ENCODE results near the gene VPS26A. TPM values are rescaled to one million over a fixed set of nuclear protein-coding genes. Genes with fewer than 3 reads are reported as not detected.

Gene VPS26A
- total and polyA plus RNA-seq, 12 donors, result 15.6 to 65.2 (median 31.5) TPM

DNA sequence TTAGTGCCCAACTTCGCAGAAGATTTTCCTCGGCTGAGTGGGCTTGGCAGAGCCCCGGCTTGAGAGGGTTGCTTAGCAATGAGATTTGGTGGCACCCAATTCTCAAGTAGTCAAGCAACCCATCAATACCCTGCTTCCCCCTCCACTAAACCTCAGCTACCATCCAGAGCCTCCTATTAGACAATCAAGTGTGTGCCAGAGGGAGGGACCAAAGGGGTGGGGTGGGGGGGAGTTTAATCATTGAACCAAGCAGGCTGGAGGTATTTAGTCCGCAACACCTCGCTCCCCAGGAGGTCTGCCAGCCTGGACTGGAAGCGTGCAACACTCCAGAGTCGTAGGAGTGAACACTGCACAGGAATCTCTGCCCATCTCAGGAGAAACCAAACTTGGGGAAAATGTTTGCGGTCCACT lies 96.1 kb downstream of the VPS26A start, which contains the start of gene HKDC1:
Gene HKDC1 (plus strand): TSS at position 292 of the 411 bp plus-strand sequence. CDS start 104 bp downstream, at position 396.
- H3K27ac ChIP-seq, result no peak within 1 kb of the TSS
- intact Hi-C loops (cut with DNase I), result no loop called here
- WGBS, 4 donors, result 76 to 89% (median 80%) methylated on average over 8 of the region's 8 CpGs

DNA sequence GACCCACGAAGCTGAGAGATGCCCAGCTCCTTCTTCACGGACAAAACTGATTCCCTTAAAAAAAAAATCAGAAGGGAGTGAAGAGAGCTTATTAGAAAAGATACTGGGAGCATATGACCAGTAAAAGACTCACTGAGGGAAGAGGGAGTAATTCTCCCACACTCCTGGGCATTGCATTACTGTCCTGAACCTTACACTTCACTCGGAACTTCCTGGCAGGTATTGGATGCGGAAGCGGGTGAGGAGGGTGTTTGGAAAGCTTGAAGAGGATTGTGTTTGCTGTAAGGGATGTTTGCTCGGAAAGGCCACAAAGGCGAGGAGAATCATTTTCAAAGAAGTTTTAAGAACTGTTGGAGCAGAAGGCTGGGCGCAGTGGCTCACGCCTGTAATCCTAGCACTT lies 96.5 kb downstream of the VPS26A start:
- Histone ChIP-seq H3K36me3 (replicated peaks in 1 of 2) (no peaks in the 10 kb centered on the region), H3K9me3 (replicated peaks in 1 of 3) (no peaks in the 10 kb centered on the region), H3K4me3 (no peak overlapping the region), H3K4me1 (replicated peaks in 1 of 2) (peaks cover 0 to 4% of the 10 kb centered on the region in 2 donors), H3K27ac (no peak overlapping the region), H3K27me3 (peaks cover 9% of the 10 kb centered on the region)
- DNase-seq, result no peak
- TF ChIP-seq, protein P1, sequence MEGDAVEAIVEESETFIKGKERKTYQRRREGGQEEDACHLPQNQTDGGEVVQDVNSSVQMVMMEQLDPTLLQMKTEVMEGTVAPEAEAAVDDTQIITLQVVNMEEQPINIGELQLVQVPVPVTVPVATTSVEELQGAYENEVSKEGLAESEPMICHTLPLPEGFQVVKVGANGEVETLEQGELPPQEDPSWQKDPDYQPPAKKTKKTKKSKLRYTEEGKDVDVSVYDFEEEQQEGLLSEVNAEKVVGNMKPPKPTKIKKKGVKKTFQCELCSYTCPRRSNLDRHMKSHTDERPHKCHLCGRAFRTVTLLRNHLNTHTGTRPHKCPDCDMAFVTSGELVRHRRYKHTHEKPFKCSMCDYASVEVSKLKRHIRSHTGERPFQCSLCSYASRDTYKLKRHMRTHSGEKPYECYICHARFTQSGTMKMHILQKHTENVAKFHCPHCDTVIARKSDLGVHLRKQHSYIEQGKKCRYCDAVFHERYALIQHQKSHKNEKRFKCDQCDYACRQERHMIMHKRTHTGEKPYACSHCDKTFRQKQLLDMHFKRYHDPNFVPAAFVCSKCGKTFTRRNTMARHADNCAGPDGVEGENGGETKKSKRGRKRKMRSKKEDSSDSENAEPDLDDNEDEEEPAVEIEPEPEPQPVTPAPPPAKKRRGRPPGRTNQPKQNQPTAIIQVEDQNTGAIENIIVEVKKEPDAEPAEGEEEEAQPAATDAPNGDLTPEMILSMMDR (IDR thresholded peaks at IDR 0.05), result no peak
- TF ChIP-seq POLR2A (IDR thresholded peaks at IDR 0.05), result no peak
- intact Hi-C loops (cut with DNase I), result no loop called here
- WGBS, 4 donors, result 78 to 82% (median 79%) methylated on average over 9 of the region's 9 CpGs

More for the DNA sequence above, 96.1 kb downstream of the VPS26A start, which contains the start of gene HKDC1:
- DNase-seq, result no peak
- no peaks in the 10 kb centered on the region for H3K36me3 ChIP-seq (replicated peaks in 1 of 2)
- peaks cover 0 to 4% of the 10 kb centered on the region in 2 donors for H3K4me1 ChIP-seq (replicated peaks in 1 of 2)
- TF ChIP-seq, protein P1 (IDR thresholded peaks at IDR 0.05), result no peak
- TF ChIP-seq POLR2A (IDR thresholded peaks at IDR 0.05), result no peak
- peaks cover 9% of the 10 kb centered on the region for H3K27me3 ChIP-seq
- H3K4me3 ChIP-seq, result no peak within 1 kb of the TSS
- no peaks in the 10 kb centered on the region for H3K9me3 ChIP-seq (replicated peaks in 1 of 3)

Small RNA genes lying within 50 kb of the gene (small RNA-seq; reads per million reads assigned to genes)
- 0 reads per million in 2 donors for gene RF00017

Other genes starting within 250 kb of the VPS26A start
- gene DDX50, start 222.9 kb upstream of the VPS26A start, total RNA-seq, result 10 to 100 TPM; 14.2 to 45.3 (median 31.4) TPM
- gene DDX50, start 222.9 kb upstream of the VPS26A start, polyA plus RNA-seq, result 10 to 100 TPM; 13.3 to 44.4 (median 18.7) TPM
- 10 to 100 TPM; 18.0 to 86.8 (median 44.8) TPM for gene DDX21, start 168.0 kb upstream of the VPS26A start, total RNA-seq
- gene DDX21, start 168.0 kb upstream of the VPS26A start, polyA plus RNA-seq, result 10 to 100 TPM; 14.2 to 89.0 (median 15.4) TPM
- 10 to 100 TPM; 28.4 to 76.2 (median 42.7) TPM for gene KIFBP, start 135.4 kb upstream of the VPS26A start, total RNA-seq
- gene KIFBP, start 135.4 kb upstream of the VPS26A start, polyA plus RNA-seq, result 10 to 100 TPM; 15.1 to 60.4 (median 16.2) TPM
- 100 to 1,000 TPM in 5 of 9 donors, 10 to 100 TPM in 4; 16.5 to 156 (median 106) TPM for gene SRGN, start 36.1 kb upstream of the VPS26A start, total RNA-seq
- 100 to 1,000 TPM in 1 of 3 donors, 10 to 100 TPM in 2; 31.6 to 125 (median 38.5) TPM for gene SRGN, start 36.1 kb upstream of the VPS26A start, polyA plus RNA-seq
- gene SUPV3L1, start 56.1 kb downstream of the VPS26A start, total RNA-seq, result 10 to 100 TPM; 24.4 to 53.1 (median 34.1) TPM
- gene SUPV3L1, start 56.1 kb downstream of the VPS26A start, polyA plus RNA-seq, result 100 to 1,000 TPM in 2 of 3 donors, 10 to 100 TPM in 1; 54.8 to 165 (median 114) TPM
- gene HKDC1, start 96.2 kb downstream of the VPS26A start, total RNA-seq, result under 1 TPM in 3 of 9 donors, not detected in 6; under 0.01 to 0.67 (median 0.11) TPM
- under 1 TPM; 0.04 to 0.48 (median 0.20) TPM for gene HKDC1, start 96.2 kb downstream of the VPS26A start, polyA plus RNA-seq
- gene HK1, start 154.3 kb downstream of the VPS26A start, total RNA-seq, result 10 to 100 TPM; 29.3 to 79.3 (median 52.4) TPM
- gene HK1, start 154.3 kb downstream of the VPS26A start, polyA plus RNA-seq, result 10 to 100 TPM; 18.4 to 37.5 (median 19.5) TPM

Data from adrenal gland (tissue), 12 donors.